Measurements from ENCODE around the gene SLC39A7.

DNA sequence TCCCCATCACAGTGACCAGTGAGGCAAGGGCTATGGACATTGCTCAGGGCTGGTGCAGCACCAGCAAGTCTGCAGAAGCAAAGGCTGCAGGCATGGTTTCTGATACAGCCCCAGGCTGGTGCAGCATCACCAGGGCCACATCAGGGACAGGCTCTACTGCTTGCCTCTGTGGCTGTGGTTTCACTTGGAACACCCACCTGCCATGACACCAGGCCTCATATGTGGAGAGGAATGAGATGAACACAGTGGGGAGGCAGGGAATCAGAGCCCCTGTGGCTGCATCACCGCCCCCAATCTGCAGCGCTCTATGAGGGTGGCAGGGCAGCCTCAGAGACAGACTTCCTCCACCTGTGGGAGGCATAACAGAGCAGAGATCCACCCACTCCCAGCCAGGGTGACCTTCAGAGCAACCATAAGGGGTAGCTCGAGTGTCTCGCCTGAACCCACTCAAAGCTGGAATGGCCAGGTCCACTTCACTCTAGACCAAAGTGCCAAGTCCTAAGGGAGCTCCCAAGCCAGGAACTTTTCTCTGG, 15.5 kb downstream of the SLC39A7 start:
- TF ChIP-seq CTCF (IDR thresholded peaks at IDR 0.05) (no peak), POLR2A (IDR thresholded peaks at IDR 0.05) (no peak)

Measured in gastroesophageal sphincter (tissue), 3 donors.